HG02884 (cell line): ENCODE measurements around the gene SYT6.
"Not testable (repeated sequence)": the region's sequence is repeated elsewhere in the genome, so short reads cannot be mapped to it uniquely, and the experiment has no call there.

Experiments used
- ATAC-seq: cut with Tn5 transposase; IDR thresholded peaks from one replicate; pipeline ENCODE4 v1.9.1; 2021; ENCODE audit warnings: mild to moderate bottlenecking, moderate library complexity; ENCODE audit not compliant: unreplicated experiment

The SYT6 gene

DNA sequence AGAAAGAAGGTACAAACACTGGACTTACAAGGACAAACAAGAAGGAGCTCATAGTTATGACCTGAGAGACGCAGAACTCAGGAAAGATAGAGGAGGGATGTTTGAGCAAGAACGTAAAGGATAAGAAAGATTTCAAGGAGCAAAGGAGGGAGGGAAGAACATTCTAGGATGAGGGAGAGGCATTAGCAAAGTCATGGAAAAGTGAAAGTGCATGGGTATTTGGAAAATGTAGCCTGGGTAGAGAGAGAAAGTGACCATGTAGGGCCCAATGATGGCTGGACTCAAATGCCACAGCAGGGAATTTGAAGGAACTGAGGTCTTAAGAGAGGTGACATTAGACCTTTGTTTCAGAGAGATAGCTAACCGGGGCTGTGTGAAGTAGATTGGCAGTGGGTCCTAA is 76.5 kb downstream of the SYT6 start:
- no peak for ATAC-seq

DNA sequence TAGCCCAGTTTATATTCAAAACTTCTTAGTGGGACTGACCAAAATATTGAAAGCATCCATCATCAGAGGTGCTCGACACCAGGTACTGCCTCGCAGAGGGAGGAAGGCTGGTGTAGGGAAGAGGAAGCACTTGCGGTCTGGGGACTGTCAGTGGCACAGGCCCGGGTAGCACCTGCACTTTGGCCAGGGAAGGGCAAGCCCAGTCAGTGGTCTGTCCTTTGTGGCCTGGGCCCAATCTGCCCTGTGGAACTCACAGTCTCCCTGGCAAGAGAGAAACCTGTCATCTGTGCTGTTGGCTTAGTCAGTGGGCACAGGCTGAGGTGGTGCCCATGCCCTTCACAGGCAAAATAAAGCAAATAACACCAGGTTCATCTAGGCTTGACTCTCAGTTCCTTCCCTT is 77.4 kb downstream of the SYT6 start:
- ATAC-seq, result peak; percentile 31

DNA sequence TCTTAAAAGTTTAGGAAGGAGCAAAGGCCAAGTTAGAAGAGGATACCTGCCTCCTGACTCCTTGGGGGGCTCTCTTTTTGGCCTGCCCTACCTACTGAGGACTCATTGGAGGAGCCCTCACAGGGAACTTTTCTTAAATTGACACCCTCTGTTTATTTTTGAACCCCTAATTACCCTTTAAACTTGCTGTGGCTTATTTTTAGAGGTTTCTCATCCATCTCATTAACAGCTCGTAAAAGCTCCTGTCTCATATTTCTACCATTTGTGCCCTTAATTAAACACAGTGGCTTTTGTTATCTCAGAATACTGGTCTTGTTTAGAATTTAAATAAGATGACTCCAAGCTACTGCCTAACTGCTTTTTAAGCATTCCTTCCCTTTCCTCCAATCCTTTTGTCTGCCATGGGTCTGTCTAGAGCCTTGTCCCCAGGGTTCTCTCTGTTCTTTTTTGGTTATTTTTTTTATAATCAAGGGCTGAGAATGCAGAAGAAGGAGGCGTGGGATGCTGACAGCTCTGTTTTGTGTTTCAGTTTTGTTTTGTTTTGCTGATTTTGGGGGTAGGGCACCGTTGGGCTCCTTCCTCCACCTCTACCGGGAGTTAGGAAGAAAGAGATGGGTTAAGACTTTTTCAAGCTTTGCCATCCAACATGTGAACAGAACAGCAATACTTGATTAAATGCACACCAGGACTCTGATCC is 78.0 kb downstream of the SYT6 start:
- peak; percentile 57 for ATAC-seq

DNA sequence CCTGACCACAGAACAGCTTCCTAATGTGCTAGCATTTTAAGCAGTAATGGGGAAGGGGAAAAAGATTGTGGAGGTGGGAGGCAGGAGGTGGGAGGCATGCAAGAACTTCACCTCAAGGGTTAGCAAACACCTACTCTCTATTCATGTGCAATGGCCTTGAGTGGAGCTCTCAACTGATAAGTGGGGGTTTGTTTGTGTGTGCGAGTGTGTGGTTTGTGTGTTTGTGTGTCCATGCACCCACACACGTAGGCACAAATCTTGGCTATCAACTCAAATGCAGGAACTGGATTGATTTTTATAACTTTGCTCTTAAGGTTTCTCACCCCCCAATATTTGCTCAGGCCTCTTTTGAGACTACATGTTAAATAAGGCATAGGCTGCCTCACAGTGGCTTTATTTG is 78.6 kb downstream of the SYT6 start:
- no peak for ATAC-seq

DNA sequence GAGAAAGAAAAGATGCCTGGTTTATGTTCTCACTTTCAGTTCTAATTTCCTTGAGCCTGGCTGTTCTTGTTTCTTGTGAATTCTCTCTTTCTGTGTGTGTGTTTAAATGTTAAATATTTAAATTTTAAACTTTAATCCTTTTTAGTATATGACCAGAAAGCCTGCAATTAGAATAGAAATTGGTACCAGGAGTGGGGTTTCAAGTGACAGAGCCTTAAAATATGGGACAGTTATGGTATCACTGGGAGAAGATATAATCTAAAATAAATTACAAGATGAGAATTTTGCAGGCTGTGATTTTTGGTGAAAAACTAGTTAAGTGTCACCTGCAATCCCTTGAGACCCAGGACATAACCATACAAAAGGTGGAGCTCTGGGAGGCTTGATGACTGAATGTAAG is 81.4 kb downstream of the SYT6 start:
- no peak for ATAC-seq

DNA sequence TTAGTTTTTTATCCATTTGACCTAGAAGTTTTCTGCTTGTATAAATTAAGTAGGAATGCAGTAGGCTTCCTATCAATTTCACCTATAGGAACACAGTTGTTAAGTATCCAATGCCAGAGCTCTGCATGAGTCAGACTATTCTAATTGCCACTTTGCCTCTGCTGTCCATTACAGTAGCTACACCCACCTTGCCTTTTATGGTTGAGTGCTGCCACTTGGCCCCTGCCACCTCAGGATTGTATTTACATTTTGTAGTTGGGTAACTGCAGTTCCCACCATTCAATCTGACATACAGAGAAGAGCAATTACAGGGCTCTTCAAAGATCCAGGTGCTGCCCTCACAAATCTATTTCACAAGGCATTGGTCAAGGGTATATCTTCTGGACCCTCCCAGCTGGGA is 83.9 kb downstream of the SYT6 start:
- ATAC-seq, result not testable (repeated sequence)

DNA sequence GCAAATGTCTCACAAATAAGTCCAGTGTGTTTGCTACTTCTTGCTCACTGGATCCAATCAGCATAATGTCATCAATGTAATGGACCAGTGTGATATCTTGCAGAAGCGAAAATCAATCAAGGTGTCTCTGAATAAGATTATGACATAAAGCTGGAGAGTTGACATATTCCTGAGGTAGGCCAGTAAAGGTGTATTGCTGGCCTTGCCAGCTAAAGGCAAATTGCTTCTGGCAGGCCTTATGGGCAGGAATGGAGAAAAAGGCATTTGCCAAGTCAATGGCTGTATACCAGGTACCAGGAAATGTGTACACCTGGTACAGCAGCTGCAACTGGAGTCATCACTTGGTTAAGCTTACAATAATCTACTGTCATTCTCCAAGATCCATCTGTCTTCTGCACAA is 85.0 kb downstream of the SYT6 start:
- ATAC-seq, result not testable (repeated sequence)

DNA sequence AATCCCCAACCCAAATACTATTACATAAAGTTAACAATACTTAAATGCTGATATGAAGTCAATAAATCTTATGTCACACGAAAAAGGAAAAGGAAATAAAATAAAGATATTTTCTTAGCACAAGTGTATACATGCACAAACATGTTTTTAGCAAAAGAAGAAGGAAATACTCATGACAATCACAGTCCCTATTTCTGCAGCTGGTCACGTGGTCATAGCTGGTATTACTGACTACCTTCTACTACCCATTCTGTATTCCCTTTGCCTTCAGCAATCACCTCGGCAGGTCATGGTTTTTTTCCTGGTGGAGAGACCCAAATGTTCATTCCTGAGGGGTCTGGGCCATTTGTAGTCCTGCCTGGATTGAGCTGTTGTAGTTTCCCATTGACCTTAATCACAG is 88.0 kb downstream of the SYT6 start:
- ATAC-seq, result not testable (repeated sequence)

DNA sequence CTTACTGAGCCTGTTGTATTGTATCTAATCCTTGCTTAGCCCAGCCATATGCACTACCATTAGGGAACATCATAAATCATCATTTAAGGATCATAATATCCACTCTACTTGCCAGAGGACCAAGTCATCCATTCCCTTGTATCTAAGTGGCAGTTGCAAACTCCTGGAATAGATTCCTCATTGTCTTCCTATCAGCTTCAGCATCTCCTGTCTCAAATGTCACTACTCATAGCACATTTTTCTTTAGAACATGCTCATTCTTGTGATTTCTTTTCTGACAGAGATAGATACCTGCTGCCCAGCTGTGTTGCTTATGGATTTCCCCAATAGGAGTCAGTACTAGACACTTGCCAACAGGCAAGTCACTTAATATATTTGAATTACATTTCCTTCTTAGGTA is 90.1 kb downstream of the SYT6 start:
- no peak for ATAC-seq

DNA sequence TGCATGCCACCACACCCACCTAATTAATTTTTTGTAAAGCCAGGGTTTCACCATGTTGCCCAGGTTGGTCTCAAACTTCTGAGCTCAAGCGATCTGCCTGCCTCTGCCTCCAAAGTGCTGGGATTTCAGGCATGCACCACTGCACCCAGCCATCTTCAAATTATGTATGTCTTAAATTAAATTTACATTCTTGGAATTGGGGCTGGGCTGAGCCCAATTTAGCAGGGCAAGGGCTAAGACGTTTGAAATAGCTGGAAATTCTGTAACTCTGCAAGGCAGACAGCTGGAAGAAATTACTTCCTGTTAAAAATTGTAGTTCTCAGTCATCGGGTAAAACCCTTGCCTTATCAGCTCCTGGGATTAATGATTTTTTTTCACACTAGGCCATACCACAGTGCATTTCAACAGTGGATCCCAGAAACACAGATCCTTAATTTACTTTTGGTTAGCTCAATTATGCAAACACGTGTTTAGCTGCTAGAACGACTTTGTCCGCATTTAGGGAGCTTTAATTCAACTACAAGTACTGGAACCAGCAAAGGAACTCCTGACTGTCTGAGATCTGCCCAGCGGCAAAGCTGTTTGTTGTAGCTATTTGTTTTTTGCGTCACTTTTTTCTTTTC is 91.1 kb downstream of the SYT6 start:
- ATAC-seq, result no peak

DNA sequence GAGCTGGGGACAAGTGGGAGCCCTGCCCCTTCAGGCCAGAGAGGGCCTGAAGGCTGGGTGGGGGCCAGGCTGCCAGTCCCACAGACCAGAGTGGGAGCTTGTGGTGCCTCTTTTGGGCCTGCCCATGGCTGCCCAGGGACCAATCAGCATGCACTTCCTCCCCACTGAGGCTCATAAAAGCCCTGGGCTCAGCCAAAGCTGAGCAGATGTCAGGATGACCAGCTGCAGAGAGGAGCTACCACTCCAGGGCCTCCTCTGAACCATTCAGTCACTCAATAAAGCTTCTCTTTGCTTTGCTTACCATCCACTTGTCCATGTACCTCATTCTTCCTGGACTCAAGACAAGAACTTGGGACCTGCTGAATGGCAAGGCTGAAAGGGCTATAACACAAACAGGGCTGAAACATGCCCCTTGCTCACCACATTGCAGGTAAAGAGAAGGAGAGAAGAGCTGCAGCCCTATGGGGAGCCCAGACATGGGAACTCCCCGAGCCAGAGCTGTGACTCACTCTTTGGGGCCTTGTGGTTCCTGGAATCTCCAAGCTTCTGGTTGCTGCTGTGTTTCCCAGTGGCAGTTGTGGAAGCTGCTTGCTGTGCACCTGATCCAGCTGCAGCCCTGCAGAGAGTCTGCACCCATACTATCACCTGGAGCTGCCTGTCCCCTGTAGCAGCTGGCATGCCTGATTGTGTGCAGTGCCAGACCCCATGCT is 92.4 kb downstream of the SYT6 start:
- no peak for ATAC-seq

DNA sequence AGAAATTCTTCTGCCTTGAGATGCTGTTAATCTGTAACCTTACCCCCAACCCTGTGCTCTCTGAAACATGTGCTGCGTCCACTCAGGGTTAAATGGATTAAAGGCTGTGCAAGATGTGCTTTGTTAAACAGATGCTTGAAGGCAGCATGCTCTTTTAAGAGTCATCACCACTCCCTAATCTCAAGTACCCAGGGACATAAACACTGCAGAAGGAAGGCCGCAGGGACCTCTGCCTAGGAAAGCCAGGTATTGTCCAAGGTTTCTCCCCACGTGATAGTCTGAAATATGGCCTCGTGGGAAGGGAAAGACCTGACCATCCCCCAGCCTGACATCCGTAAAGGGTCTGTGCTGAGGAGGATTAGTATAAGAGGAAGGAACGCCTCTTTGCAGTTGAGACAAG is 95.4 kb downstream of the SYT6 start:
- ATAC-seq, result not testable (repeated sequence)

DNA sequence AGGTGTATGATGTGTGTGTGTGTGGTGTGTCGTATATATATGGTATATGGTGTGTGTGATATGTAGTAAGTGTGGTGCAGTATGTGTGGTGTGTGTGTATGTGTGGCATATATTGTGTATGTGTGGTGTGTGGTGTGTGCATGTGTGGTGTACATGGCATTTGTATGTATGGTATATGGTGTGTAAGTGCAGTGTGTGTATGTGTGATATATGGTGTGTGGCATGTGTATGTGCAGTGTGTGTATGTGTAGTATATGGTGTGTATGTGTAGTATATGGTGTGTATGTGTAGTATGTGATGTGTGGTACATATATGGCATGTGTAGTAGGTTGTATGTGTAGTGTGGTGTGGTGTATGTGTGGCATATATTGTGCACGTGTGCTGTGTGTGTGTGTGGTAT is 99.5 kb downstream of the SYT6 start:
- ATAC-seq, result no peak

DNA sequence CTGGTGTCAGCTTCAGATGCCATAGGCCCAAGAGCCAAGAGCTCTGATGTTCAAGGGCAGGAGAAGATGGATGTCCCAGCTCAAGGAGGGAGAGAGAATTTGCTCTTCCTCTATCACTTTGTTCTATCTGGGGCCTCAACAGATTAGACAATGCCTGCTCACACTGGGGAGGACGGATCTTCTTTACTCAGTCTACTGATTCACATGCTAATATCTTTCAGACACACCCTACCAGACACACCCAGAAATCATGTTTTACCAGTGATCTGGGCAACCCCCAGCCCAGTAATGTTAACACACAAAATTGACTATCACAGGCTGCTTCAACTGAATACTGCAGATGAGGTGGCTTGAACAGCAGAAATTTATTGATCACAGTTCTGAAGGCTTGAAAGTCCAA is 105.4 kb downstream of the SYT6 start:
- ATAC-seq, result no peak

DNA sequence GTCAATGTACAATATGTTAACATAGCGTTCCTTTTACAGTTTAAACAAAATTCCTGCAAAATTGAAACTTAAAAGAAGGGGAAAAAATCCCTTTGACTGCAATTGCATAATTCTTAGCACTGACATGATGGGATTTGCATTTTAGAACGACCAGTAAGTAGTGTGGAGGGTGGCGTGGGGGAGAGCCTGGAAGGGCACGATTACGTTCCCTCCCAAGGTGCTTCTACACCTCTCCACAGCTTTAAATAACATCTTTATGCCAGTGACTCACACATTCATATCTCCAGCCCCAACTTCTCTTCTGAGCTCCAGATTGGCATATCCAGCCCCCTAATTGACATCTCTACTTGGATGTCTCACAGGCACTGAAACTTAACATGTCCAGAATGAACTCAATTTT is 110.1 kb downstream of the SYT6 start:
- ATAC-seq, result no peak

DNA sequence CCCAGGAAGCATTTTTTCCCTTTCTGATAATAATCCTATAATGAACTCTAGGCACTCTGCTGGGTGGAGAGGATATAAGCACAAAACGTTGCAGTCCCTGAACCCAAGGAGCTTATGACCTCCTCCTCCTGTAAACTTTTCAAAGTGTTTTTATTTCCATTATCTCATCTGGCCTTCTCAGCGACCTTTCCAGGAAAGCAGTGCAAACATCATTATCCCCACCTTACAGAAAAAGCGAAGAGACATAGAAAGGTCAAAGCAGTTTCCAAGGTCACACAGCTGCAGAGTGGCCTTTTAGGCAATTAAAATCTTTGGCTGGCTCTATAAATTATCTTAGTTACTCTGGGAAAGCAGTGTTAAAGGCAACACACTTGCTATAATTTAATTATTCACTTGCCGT is 110.6 kb downstream of the SYT6 start:
- no peak for ATAC-seq

DNA sequence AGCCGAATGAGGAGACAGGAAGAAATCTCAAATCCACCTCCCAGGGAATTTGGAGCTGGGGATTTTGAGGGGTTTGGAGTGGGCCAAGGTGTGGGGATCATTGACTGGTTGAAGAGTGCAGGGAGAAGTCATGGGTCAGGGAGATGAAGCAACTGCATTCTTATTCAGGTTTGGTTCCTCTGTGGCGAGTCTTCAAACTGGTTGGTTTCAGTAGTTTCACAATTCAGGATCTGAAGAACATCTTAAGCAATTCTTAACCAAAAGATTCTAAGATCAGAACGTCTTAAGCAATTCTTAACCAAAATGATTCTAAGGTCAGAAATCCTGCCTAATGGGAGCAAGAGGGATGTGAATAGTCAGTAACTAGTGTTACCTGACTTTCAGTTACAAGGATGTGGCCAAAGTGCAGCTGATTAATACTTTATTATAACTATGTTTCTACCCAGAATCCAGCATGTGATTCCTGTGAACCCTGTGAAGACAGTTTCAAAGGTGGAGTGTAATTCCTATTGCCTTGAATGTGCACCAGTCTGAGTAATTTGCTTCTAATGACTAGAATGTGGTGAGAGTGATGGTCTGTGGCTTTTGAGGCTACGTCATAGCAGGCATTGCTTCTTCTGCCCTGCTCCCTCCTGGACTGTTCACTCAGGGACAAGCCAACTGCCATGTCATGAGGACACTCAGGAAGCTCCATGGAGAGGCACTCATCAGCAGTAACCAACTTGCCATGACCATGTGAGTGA is 113.2 kb downstream of the SYT6 start:
- ATAC-seq, result no peak
